ENCODE measurements around the gene TECPR2. TPM values are rescaled to one million over a fixed set of nuclear protein-coding genes. Genes with fewer than 3 reads are reported as not detected.

The TECPR2 gene
- total RNA-seq, 2 donors from 2014 or later: 27.7 to 28.0 TPM

DNA sequence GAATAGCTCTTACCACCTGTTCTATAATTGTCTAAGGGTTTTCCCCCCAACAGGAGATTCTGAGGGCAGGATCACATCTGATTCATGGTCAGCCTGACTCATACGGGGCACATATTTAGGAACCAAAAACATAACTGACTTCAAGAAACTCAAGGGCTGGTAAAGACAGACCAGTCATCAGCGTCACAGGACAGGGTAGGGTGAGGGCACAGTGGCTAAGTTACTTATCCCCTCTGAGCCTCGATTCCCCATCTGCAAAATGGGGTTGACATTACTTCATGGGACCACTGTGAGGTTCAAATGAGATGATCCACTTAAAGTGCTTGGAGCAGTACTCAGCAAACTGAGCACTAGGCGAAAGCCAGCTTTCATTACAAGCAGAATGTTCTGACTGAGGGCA lies 657 bp upstream of the TECPR2 start:
- H3K27ac Mint-ChIP-seq: peak overlapping the region; percentile 93
- TF ChIP-seq CTCF (conservative IDR thresholded peaks at IDR 0.05): no peak
- peaks cover 12% of the 10 kb centered on the region for H3K36me3 ChIP-seq (ENCODE audit: control insufficient read depth, insufficient read depth, low read length)
- H3K4me3 ChIP-seq (ENCODE audit: low read length): peak overlapping the region; percentile 99
- peaks cover 13% of the 10 kb centered on the region for H3K36me3 Mint-ChIP-seq (ENCODE audit: low read depth)
- no peak overlapping the region for H3K4me3 Mint-ChIP-seq
- no peak overlapping the region for H3K27ac ChIP-seq (ENCODE audit: low read depth, low read length)
- no peaks in the 10 kb centered on the region for H3K9me3 ChIP-seq (ENCODE audit: control insufficient read depth, low read length)
- peaks cover 10% of the 10 kb centered on the region for H3K4me1 Mint-ChIP-seq
- H3K4me1 ChIP-seq (ENCODE audit: control insufficient read depth, insufficient read depth, low read length): peaks cover 5% of the 10 kb centered on the region
- no peaks in the 10 kb centered on the region for H3K27me3 ChIP-seq (ENCODE audit: control insufficient read depth, insufficient read depth, low read length, poor library complexity, severe bottlenecking)
- no peaks in the 10 kb centered on the region for H3K27me3 Mint-ChIP-seq (ENCODE audit: insufficient read depth)
- H3K9me3 Mint-ChIP-seq: no peaks in the 10 kb centered on the region
- 47 to 66% methylated on average over 3 to 4 of the region's 4 CpGs for WGBS, 2 experiments (ENCODE audit: insufficient coverage in 1 of 2, insufficient read length in 1 of 2)
- peak overlapping the region; percentile 70 for H3K9ac ChIP-seq (ENCODE audit: extremely low read depth, low read length, poor library complexity, severe bottlenecking)
- no peak for DNase-seq

DNA sequence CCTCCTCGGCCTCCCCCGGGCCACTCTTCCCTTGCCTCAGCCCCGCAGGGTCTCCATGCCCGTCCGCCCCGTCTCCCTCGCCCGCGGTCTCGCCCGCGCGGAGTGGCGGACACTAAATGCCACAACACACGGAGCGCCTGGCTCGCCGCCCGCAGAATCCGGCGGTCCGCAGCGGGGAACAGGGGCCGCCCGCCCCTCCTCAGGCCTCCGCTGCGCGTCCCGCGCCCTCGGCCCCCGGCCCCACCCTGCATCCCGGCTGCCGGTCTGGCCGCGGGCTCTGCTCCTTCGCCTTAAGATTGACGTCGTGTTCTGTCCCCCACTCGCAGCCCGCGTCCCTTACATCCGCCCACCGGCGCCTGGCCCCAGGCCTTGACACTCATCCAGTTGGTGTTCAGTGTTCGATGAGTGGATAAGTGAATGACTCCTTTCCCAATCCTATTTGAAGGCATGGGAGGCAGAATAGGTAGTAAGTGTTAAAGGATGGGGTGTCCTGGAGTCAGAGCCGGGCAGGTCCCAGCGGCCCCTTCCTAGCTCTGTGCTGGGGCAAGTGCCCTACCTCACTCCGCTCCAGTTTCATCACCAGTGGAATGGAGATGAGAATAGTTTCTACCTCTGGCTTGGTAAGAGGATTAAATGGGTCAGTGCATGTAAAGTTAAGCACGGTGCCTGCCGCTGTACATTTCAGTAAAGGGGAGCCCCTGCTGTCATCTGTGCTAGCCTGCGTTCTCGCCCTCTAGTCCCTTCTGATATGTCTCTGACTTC lies 622 bp downstream of the TECPR2 start:
- Mint-ChIP-seq H3K27me3 (ENCODE audit: insufficient read depth) (no peaks in the 10 kb centered on the region), H3K9me3 (no peaks in the 10 kb centered on the region), H3K4me1 (peaks cover 10% of the 10 kb centered on the region), H3K36me3 (ENCODE audit: low read depth) (peaks cover 2% of the 10 kb centered on the region), H3K4me3 (no peak overlapping the region), H3K27ac (peak overlapping the region; percentile 79)
- H3K9me3 ChIP-seq (ENCODE audit: control insufficient read depth, low read length): no peaks in the 10 kb centered on the region
- WGBS, 2 experiments (ENCODE audit: insufficient coverage in 1 of 2, insufficient read length in 1 of 2): 4 to 8% methylated on average over 24 to 53 of the region's 53 CpGs
- H3K27me3 ChIP-seq (ENCODE audit: control insufficient read depth, insufficient read depth, low read length, poor library complexity, severe bottlenecking): no peaks in the 10 kb centered on the region
- H3K36me3 ChIP-seq (ENCODE audit: control insufficient read depth, insufficient read depth, low read length): peaks cover 2% of the 10 kb centered on the region
- no peak for TF ChIP-seq CTCF (conservative IDR thresholded peaks at IDR 0.05)
- H3K4me1 ChIP-seq (ENCODE audit: control insufficient read depth, insufficient read depth, low read length): peaks cover 5% of the 10 kb centered on the region
- peak overlapping the region; percentile 70 for H3K9ac ChIP-seq (ENCODE audit: extremely low read depth, low read length, poor library complexity, severe bottlenecking)
- H3K27ac ChIP-seq (ENCODE audit: low read depth, low read length): peak overlapping the region; percentile 52
- DNase-seq: no peak
- peak overlapping the region; percentile 99 for H3K4me3 ChIP-seq (ENCODE audit: low read length)

DNA sequence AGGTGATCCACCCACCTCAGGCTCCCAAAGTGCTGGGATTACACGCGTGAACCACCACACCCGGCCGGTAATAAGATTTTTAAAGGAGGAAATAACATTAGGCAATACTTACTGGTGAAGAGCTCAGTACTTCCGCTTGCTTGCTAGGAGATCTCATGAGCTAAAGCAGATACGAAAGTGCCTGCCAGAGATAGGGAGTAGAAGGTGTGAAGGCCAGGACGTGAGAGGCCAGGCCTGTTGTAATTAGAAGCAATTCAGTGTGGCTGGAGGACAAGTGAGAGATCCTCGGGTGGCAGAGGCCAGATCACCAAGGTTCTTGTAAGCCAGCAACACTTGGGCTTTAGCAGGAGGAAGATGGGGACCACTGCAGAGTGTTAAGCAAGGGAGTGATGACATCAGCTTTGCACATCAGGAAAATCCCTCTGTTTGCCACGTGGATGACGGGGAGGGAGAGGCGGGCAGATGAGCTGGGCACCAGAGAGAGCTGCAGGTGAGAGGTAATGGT lies 7.6 kb downstream of the TECPR2 start:
- Histone ChIP-seq H3K27ac (ENCODE audit: low read depth, low read length) (no peak overlapping the region), H3K36me3 (ENCODE audit: control insufficient read depth, insufficient read depth, low read length) (no peaks in the 10 kb centered on the region), H3K27me3 (ENCODE audit: control insufficient read depth, insufficient read depth, low read length, poor library complexity, severe bottlenecking) (no peaks in the 10 kb centered on the region), H3K4me1 (ENCODE audit: control insufficient read depth, insufficient read depth, low read length) (no peaks in the 10 kb centered on the region), H3K9me3 (ENCODE audit: control insufficient read depth, low read length) (no peaks in the 10 kb centered on the region), H3K9ac (ENCODE audit: extremely low read depth, low read length, poor library complexity, severe bottlenecking) (no peak overlapping the region), H3K4me3 (ENCODE audit: low read length) (no peak overlapping the region)
- no peak for TF ChIP-seq CTCF (conservative IDR thresholded peaks at IDR 0.05)
- peak; percentile 44 for DNase-seq
- Mint-ChIP-seq H3K27ac (peak overlapping the region; percentile 9), H3K9me3 (no peaks in the 10 kb centered on the region), H3K4me1 (peaks cover 10% of the 10 kb centered on the region), H3K36me3 (ENCODE audit: low read depth) (no peaks in the 10 kb centered on the region), H3K27me3 (ENCODE audit: insufficient read depth) (no peaks in the 10 kb centered on the region), H3K4me3 (no peak overlapping the region)
- 85% methylated on average over 6 to 11 of the region's 11 CpGs for WGBS, 2 experiments (ENCODE audit: insufficient coverage in 1 of 2, insufficient read length in 1 of 2)
